Measurements from ENCODE around the gene UGT2B17.
"Not testable (repeated sequence)": the region's sequence is repeated elsewhere in the genome, so short reads cannot be mapped to it uniquely, and the experiment has no call there.

Gene UGT2B17

GRCh38 chr4:68576272-68577125 lies at the start of gene UGT2B17:
UGT2B17 (minus strand) TSS chr4:68576322; CDS start chr4:68568484, 7,838 bp downstream.
- DNase-seq = no peak

GRCh38 chr4:68622731-68623130 lies 46.6 kb upstream of the UGT2B17 start:
- not testable (repeated sequence) for DNase-seq

- no peak for DNase-seq
These were observed 41.0 kb upstream of the UGT2B17 start for GRCh38 chr4:68617003-68617698.

- no peak for DNase-seq
These were observed 39.7 kb upstream of the UGT2B17 start for GRCh38 chr4:68615699-68616422.

GRCh38 chr4:68613752-68614151 lies 37.6 kb upstream of the UGT2B17 start:
- DNase-seq = no peak

- DNase-seq = no peak
These were observed 30.1 kb upstream of the UGT2B17 start for GRCh38 chr4:68606240-68606639.

- DNase-seq = no peak
These were observed 23.0 kb upstream of the UGT2B17 start for GRCh38 chr4:68599150-68599549.

GRCh38 chr4:68597482-68597881 lies 21.4 kb upstream of the UGT2B17 start:
- DNase-seq = no peak

GRCh38 chr4:68594678-68595077 lies 18.6 kb upstream of the UGT2B17 start:
- DNase-seq = no peak

GRCh38 chr4:68593112-68593511 lies 17.0 kb upstream of the UGT2B17 start:
- DNase-seq = no peak

GRCh38 chr4:68592673-68593072 lies 16.6 kb upstream of the UGT2B17 start:
- no peak for DNase-seq

- DNase-seq = no peak
These were observed 15.1 kb upstream of the UGT2B17 start for GRCh38 chr4:68591204-68591603.

- no peak for DNase-seq
These were observed 13.7 kb upstream of the UGT2B17 start for GRCh38 chr4:68589790-68590189.

GRCh38 chr4:68582339-68582717 lies 6.2 kb upstream of the UGT2B17 start:
- DNase-seq = no peak

GRCh38 chr4:68581383-68582338 lies 5.5 kb upstream of the UGT2B17 start:
- no peak for DNase-seq

- DNase-seq = no peak
These were observed 1.5 kb upstream of the UGT2B17 start for GRCh38 chr4:68577590-68577989.

GRCh38 chr4:68575636-68576035 lies 486 bp downstream of the UGT2B17 start:
- DNase-seq = not testable (repeated sequence)

- DNase-seq = no peak
These were observed 1.0 kb downstream of the UGT2B17 start for GRCh38 chr4:68575081-68575480.

- no peak for DNase-seq
These were observed 3.4 kb downstream of the UGT2B17 start for GRCh38 chr4:68572653-68573170.

- DNase-seq = no peak
These were observed 6.0 kb downstream of the UGT2B17 start for GRCh38 chr4:68570122-68570507.

- DNase-seq = no peak
These were observed 6.5 kb downstream of the UGT2B17 start for GRCh38 chr4:68569466-68570121.

GRCh38 chr4:68569036-68569435 lies 7.1 kb downstream of the UGT2B17 start:
- DNase-seq = not testable (repeated sequence)

Measured in inflammatory macrophage treated with lipopolysaccharide for 4 hours (primary cell).